Cardiac muscle cell (in vitro differentiated cells and primary cell): ENCODE results near the gene CHRND. TPM values are rescaled to one million over a fixed set of nuclear protein-coding genes. Genes with fewer than 3 reads are reported as not detected.

Experiments used
- DNase-seq, 2 donors: peaks; one replicate each; pipeline versions ENCODE4 v3.0.0 to v3.0.0-alpha.2; 2010 to 2017; ENCODE audit warnings: low read depth in 1 of 2, low spot score in 1 of 2
- H3K27ac ChIP-seq: fragments of 200-600 bp; sonication (generic); 2 replicates; pipeline ENCODE4 v1.5.1; 2016
- H3K27me3 ChIP-seq: fragments of 200-600 bp; sonication (generic); 2 replicates; pipeline ENCODE4 v1.6.0; 2016; ENCODE audit warnings: control low read depth
- H3K36me3 ChIP-seq: fragments of 200-600 bp; sonication (generic); 2 replicates; pipeline ENCODE4 v1.5.1; 2016; ENCODE audit warnings: control low read depth
- H3K4me1 ChIP-seq: fragments of 200-600 bp; sonication (generic); 2 replicates; pipeline ENCODE4 v1.8.1; 2017; ENCODE audit warnings: low read depth, mild to moderate bottlenecking, mixed run types
- H3K4me3 ChIP-seq: fragments of 200-600 bp; sonication (generic); 2 replicates; pipeline ENCODE4 v1.5.1; 2016; ENCODE audit warnings: mild to moderate bottlenecking
- H3K9me3 ChIP-seq: fragments of 200-600 bp; sonication (generic); 2 replicates; pipeline ENCODE4 v1.5.1; 2017; ENCODE audit warnings: low read depth, mild to moderate bottlenecking, control low read depth
- polyA plus RNA-seq: library from polyadenylated mRNA; unstranded; fragments of >200 nt; fragmentation: Nextera tagmentation; extraction: Ambion mirVana; gene quantifications from 2 replicates; pipeline ENCODE4 v1.2.1, GENCODE V29; 2016
- total RNA-seq: library from RNA; depleted of rRNA; stranded (reverse); fragments of >200 nt; gene quantifications from 2 replicates; pipeline ENCODE4 v1.2.3, GENCODE V29; 2016
- TF ChIP-seq, protein P1 (sequence below): IDR thresholded peaks from 2 replicates; pipeline ENCODE4 v1.5.1; 2012; ENCODE audit warnings: low read depth, mild to moderate bottlenecking, low read length

Gene CHRND
- total and polyA plus RNA-seq, 2 experiments from 2014 or later: 0.05 to 0.09 TPM

DNA sequence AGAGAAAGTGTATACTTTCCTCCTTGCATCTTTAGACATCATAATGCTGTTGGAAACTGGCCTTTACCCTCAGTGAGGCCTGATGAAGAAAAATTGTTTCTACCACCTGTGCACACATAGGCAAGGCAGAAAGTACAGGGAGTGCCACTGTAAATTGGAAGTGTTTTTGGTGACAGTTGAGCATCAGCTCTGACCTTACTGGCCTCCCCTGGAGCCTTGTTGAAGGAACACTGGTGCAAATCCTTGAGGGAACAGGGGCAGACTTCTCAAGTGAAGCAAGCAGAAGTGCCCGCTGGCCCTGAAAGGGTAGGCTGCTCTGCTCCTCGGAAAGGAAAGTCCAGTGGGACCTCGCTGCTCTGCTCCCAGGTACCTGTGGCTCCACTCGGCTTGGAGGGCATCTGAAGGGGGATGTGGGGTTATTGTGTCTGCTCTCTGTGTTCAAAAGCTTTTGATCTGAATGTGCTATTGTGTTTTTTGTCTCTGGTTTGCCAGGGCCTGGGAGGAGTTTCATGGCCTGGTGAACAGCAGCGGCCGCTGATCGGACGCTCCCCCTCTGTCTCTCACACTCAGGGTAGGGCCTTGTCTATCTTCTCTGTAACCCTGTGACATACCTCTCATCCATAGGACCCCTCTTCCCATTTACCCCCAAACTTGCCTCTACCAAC, 47.9 kb downstream of the CHRND start:
- no peaks in the 10 kb centered on the region for H3K27me3 ChIP-seq
- H3K36me3 ChIP-seq: peaks cover 28% of the 10 kb centered on the region
- no peaks in the 10 kb centered on the region for H3K9me3 ChIP-seq
- H3K4me3 ChIP-seq: no peak overlapping the region
- DNase-seq: no peak
- no peak overlapping the region for H3K27ac ChIP-seq
- no peaks in the 10 kb centered on the region for H3K4me1 ChIP-seq
- TF ChIP-seq, protein P1, sequence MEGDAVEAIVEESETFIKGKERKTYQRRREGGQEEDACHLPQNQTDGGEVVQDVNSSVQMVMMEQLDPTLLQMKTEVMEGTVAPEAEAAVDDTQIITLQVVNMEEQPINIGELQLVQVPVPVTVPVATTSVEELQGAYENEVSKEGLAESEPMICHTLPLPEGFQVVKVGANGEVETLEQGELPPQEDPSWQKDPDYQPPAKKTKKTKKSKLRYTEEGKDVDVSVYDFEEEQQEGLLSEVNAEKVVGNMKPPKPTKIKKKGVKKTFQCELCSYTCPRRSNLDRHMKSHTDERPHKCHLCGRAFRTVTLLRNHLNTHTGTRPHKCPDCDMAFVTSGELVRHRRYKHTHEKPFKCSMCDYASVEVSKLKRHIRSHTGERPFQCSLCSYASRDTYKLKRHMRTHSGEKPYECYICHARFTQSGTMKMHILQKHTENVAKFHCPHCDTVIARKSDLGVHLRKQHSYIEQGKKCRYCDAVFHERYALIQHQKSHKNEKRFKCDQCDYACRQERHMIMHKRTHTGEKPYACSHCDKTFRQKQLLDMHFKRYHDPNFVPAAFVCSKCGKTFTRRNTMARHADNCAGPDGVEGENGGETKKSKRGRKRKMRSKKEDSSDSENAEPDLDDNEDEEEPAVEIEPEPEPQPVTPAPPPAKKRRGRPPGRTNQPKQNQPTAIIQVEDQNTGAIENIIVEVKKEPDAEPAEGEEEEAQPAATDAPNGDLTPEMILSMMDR: no peak

GRCh38 chr2:232574674-232575403, 48.9 kb downstream of the CHRND start:
- Histone ChIP-seq H3K4me1 (no peaks in the 10 kb centered on the region), H3K27ac (no peak overlapping the region), H3K9me3 (no peaks in the 10 kb centered on the region), H3K27me3 (no peaks in the 10 kb centered on the region), H3K36me3 (peaks cover 24% of the 10 kb centered on the region), H3K4me3 (no peak overlapping the region)
- DNase-seq: no peak
- TF ChIP-seq, protein P1: no peak

DNA sequence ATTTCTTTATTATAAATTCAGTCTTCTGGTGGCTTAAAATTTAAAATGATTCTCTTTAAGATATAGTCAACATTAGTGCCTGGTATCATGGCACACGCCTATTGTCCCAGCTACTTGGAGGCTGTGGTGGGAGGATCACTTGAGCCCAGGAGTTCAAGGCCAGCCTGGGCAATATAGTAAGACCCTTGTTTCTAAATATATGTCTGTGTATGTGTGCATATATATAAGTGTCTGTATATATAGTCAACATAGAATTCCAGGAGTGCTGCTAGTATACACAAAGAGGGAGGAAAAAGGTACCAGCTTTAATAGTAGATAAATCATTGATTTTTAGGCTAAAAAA, 49.4 kb downstream of the CHRND start:
- Histone ChIP-seq H3K36me3 (peaks cover 20% of the 10 kb centered on the region), H3K4me1 (no peaks in the 10 kb centered on the region), H3K9me3 (no peaks in the 10 kb centered on the region), H3K27ac (no peak overlapping the region), H3K4me3 (no peak overlapping the region), H3K27me3 (no peaks in the 10 kb centered on the region)
- no peak for DNase-seq
- TF ChIP-seq, protein P1: no peak

- no peaks in the 10 kb centered on the region for H3K4me1 ChIP-seq
- TF ChIP-seq, protein P1: no peak
- H3K4me3 ChIP-seq: no peak overlapping the region
- peaks cover 23% of the 10 kb centered on the region for H3K36me3 ChIP-seq
- H3K27ac ChIP-seq: no peak overlapping the region
- DNase-seq: no peak
- no peaks in the 10 kb centered on the region for H3K9me3 ChIP-seq
- no peaks in the 10 kb centered on the region for H3K27me3 ChIP-seq
These were observed 51.0 kb downstream of the CHRND start for GRCh38 chr2:232576995-232577394.

GRCh38 chr2:232577841-232578240, 51.9 kb downstream of the CHRND start:
- Histone ChIP-seq H3K36me3 (peaks cover 23% of the 10 kb centered on the region), H3K4me1 (no peaks in the 10 kb centered on the region), H3K4me3 (no peak overlapping the region), H3K27ac (no peak overlapping the region), H3K9me3 (no peaks in the 10 kb centered on the region), H3K27me3 (no peaks in the 10 kb centered on the region)
- no peak for DNase-seq
- TF ChIP-seq, protein P1: no peak
